BLaER1 treated with 17β-estradiol and CSF1 and Interleukin-3, amounts not matched to agents 10 nM and 100 nM (cell line): ENCODE measurements around the gene TWIST2.
A peak's percentile ranks its signal among the peaks of the same experiment; 100 is the strongest.

Experiments used
- H3K27ac ChIP-seq, 11 experiments: shearing (Covaris generic); formaldehyde crosslinking; 2 replicates each; pipeline ENCODE4 v1.8.1; 2022
- H3K27me3 ChIP-seq, 11 experiments: shearing (Covaris generic); formaldehyde crosslinking; 2 replicates each; pipeline ENCODE4 v1.8.1; 2022
- H3K36me3 ChIP-seq, 11 experiments: shearing (Covaris generic); formaldehyde crosslinking; 2 replicates each; pipeline ENCODE4 v1.8.1; 2022
- H3K4me1 ChIP-seq, 10 experiments: shearing (Covaris generic); formaldehyde crosslinking; 2 replicates each; pipeline ENCODE4 v1.8.1; 2022
- H3K4me2 ChIP-seq, 11 experiments: shearing (Covaris generic); formaldehyde crosslinking; 2 replicates each; pipeline ENCODE4 v1.8.1; 2022
- H3K4me3 ChIP-seq, 10 experiments: shearing (Covaris generic); formaldehyde crosslinking; 2 replicates each; pipeline ENCODE4 v1.8.1; 2022
- H3K9ac ChIP-seq, 11 experiments: shearing (Covaris generic); formaldehyde crosslinking; 2 replicates each; pipeline ENCODE4 v1.8.1; 2022
- H3K9me3 ChIP-seq, 11 experiments: shearing (Covaris generic); formaldehyde crosslinking; replicated peaks in 1 of 11; 2 replicates each; pipeline ENCODE4 v1.8.1; 2022
- H4K20me1 ChIP-seq, 11 experiments: shearing (Covaris generic); formaldehyde crosslinking; 2 replicates each; pipeline ENCODE4 v1.8.1; 2022
- Cebpa-rat ChIP-seq, 11 experiments: shearing (Covaris generic); IDR thresholded peaks; 2 replicates each; pipeline ENCODE4 v1.8.1; 2022

Gene TWIST2

GRCh38 chr2:238895891-238896600, 48.2 kb downstream of the TWIST2 start:
- peaks cover 0 to 28% (median 23%) of the 10 kb centered on the region in 10 experiments; a peak in 18 of 20 replicates for H3K4me1 ChIP-seq
- H3K36me3 ChIP-seq = no peaks in the 10 kb centered on the region
- no peaks in the 10 kb centered on the region for H3K27me3 ChIP-seq
- H3K9me3 ChIP-seq = no peaks in the 10 kb centered on the region
- H3K27ac ChIP-seq = no peak overlapping the region
- TF ChIP-seq Cebpa-rat (IDR thresholded peaks at IDR 0.05) = no peak
- H3K9ac ChIP-seq = no peak overlapping the region
- no peak overlapping the region for H3K4me3 ChIP-seq
- H3K4me2 ChIP-seq = no peak overlapping the region
- peaks cover 0 to 6% (median 0%) of the 10 kb centered on the region in 11 experiments; a peak in 1 of 22 replicates for H4K20me1 ChIP-seq

GRCh38 chr2:238896641-238897040, 48.8 kb downstream of the TWIST2 start:
- no peaks in the 10 kb centered on the region for H3K36me3 ChIP-seq
- no peak for TF ChIP-seq Cebpa-rat (IDR thresholded peaks at IDR 0.05)
- H3K4me2 ChIP-seq = peak overlapping the region in 6 of 11 experiments; percentile 59 to 76 (median 68); a peak in 4 of 22 replicates
- H3K27ac ChIP-seq = no peak overlapping the region
- H3K9me3 ChIP-seq = no peaks in the 10 kb centered on the region
- peaks cover 0 to 6% (median 0%) of the 10 kb centered on the region in 11 experiments; a peak in 1 of 22 replicates for H4K20me1 ChIP-seq
- H3K4me3 ChIP-seq = no peak overlapping the region
- H3K27me3 ChIP-seq = no peaks in the 10 kb centered on the region
- H3K9ac ChIP-seq = no peak overlapping the region
- peaks cover 0 to 28% (median 23%) of the 10 kb centered on the region in 10 experiments; a peak in 18 of 20 replicates for H3K4me1 ChIP-seq

- no peaks in the 10 kb centered on the region for H3K9me3 ChIP-seq
- H3K4me1 ChIP-seq = peaks cover 0 to 28% (median 23%) of the 10 kb centered on the region in 10 experiments; a peak in 18 of 20 replicates
- peak overlapping the region in 4 of 11 experiments; percentile 26 to 39 (median 38); a peak in 5 of 22 replicates for H3K27ac ChIP-seq
- H3K36me3 ChIP-seq = no peaks in the 10 kb centered on the region
- no peak for TF ChIP-seq Cebpa-rat (IDR thresholded peaks at IDR 0.05)
- no peaks in the 10 kb centered on the region for H3K27me3 ChIP-seq
- H3K4me2 ChIP-seq = peak overlapping the region in 9 of 11 experiments; percentile 33 to 76 (median 64); a peak in 18 of 22 replicates
- H4K20me1 ChIP-seq = peaks cover 0 to 6% (median 0%) of the 10 kb centered on the region in 11 experiments; a peak in 1 of 22 replicates
- H3K9ac ChIP-seq = peak overlapping the region in 4 of 11 experiments; percentile 3 to 59 (median 46); a peak in 6 of 22 replicates
- no peak overlapping the region for H3K4me3 ChIP-seq
Observed at GRCh38 chr2:238897122-238897880, 49.4 kb downstream of the TWIST2 start.

GRCh38 chr2:238897911-238898311, 50.0 kb downstream of the TWIST2 start:
- Histone ChIP-seq H3K9me3 (no peaks in the 10 kb centered on the region), H3K27me3 (no peaks in the 10 kb centered on the region), H3K4me2 (peak overlapping the region in 9 of 11 experiments; percentile 33 to 76 (median 64); a peak in 18 of 22 replicates), H3K27ac (peak overlapping the region in 4 of 11 experiments; percentile 26 to 39 (median 38); a peak in 5 of 22 replicates), H3K9ac (peak overlapping the region in 4 of 11 experiments; percentile 3 to 59 (median 46); a peak in 6 of 22 replicates), H3K4me3 (no peak overlapping the region), H4K20me1 (peaks cover 0 to 6% (median 0%) of the 10 kb centered on the region in 11 experiments; a peak in 1 of 22 replicates), H3K36me3 (no peaks in the 10 kb centered on the region), H3K4me1 (peaks cover 0 to 28% (median 23%) of the 10 kb centered on the region in 10 experiments; a peak in 18 of 20 replicates)
- no peak for TF ChIP-seq Cebpa-rat (IDR thresholded peaks at IDR 0.05)

GRCh38 chr2:238898534-238899281, 50.8 kb downstream of the TWIST2 start:
- TF ChIP-seq Cebpa-rat (IDR thresholded peaks at IDR 0.05) = no peak
- H3K4me3 ChIP-seq = no peak overlapping the region
- H4K20me1 ChIP-seq = peaks cover 0 to 6% (median 0%) of the 10 kb centered on the region in 11 experiments; a peak in 1 of 22 replicates
- no peaks in the 10 kb centered on the region for H3K9me3 ChIP-seq
- no peaks in the 10 kb centered on the region for H3K27me3 ChIP-seq
- peak overlapping the region in 8 of 11 experiments; percentile 33 to 76 (median 65); a peak in 17 of 22 replicates for H3K4me2 ChIP-seq
- H3K9ac ChIP-seq = no peak overlapping the region
- peak overlapping the region in 1 of 11 experiments; percentile 39; a peak in 1 of 22 replicates for H3K27ac ChIP-seq
- peaks cover 0 to 28% (median 23%) of the 10 kb centered on the region in 10 experiments; a peak in 18 of 20 replicates for H3K4me1 ChIP-seq
- no peaks in the 10 kb centered on the region for H3K36me3 ChIP-seq

GRCh38 chr2:238899386-238899785, 51.5 kb downstream of the TWIST2 start:
- peak overlapping the region in 1 of 11 experiments; percentile 33; a peak in 2 of 22 replicates for H3K4me2 ChIP-seq
- no peak overlapping the region for H3K27ac ChIP-seq
- H3K4me1 ChIP-seq = peaks cover 0 to 28% (median 24%) of the 10 kb centered on the region in 10 experiments; a peak in 18 of 20 replicates

GRCh38 chr2:238900511-238900910, 52.6 kb downstream of the TWIST2 start:
- Histone ChIP-seq H3K4me1 (peaks cover 0 to 40% (median 34%) of the 10 kb centered on the region in 10 experiments; a peak in 18 of 20 replicates), H3K36me3 (no peaks in the 10 kb centered on the region), H3K4me2 (no peak overlapping the region), H3K27me3 (0 out of 22 replicates have a peak, but pooled peaks cover 0 to 8% (median 0%) of the 10 kb centered on the region in 11 experiments), H4K20me1 (peaks cover 0 to 9% (median 0%) of the 10 kb centered on the region in 11 experiments; a peak in 2 of 22 replicates), H3K27ac (no peak overlapping the region), H3K9me3 (no peaks in the 10 kb centered on the region), H3K4me3 (no peak overlapping the region), H3K9ac (no peak overlapping the region)
- TF ChIP-seq Cebpa-rat (IDR thresholded peaks at IDR 0.05) = no peak

More at GRCh38 chr2:238899386-238899785, 51.5 kb downstream of the TWIST2 start:
- H3K27me3 ChIP-seq = no peaks in the 10 kb centered on the region
- no peak overlapping the region for H3K9ac ChIP-seq
- no peak overlapping the region for H3K4me3 ChIP-seq
- H3K36me3 ChIP-seq = no peaks in the 10 kb centered on the region
- peaks cover 0 to 6% (median 0%) of the 10 kb centered on the region in 11 experiments; a peak in 1 of 22 replicates for H4K20me1 ChIP-seq
- H3K9me3 ChIP-seq = no peaks in the 10 kb centered on the region
- TF ChIP-seq Cebpa-rat (IDR thresholded peaks at IDR 0.05) = no peak

GRCh38 chr2:238901461-238902057, 53.7 kb downstream of the TWIST2 start:
- H3K4me1 ChIP-seq = peaks cover 0 to 49% (median 45%) of the 10 kb centered on the region in 10 experiments; a peak in 18 of 20 replicates
- no peaks in the 10 kb centered on the region for H3K9me3 ChIP-seq
- no peak overlapping the region for H3K27ac ChIP-seq
- no peak overlapping the region for H3K4me2 ChIP-seq
- no peaks in the 10 kb centered on the region for H3K36me3 ChIP-seq
- H3K4me3 ChIP-seq = no peak overlapping the region
- 0 out of 22 replicates have a peak, but pooled peaks cover 0 to 8% (median 0%) of the 10 kb centered on the region in 11 experiments for H3K27me3 ChIP-seq
- H3K9ac ChIP-seq = no peak overlapping the region
- no peak for TF ChIP-seq Cebpa-rat (IDR thresholded peaks at IDR 0.05)
- peaks cover 0 to 8% (median 0%) of the 10 kb centered on the region in 11 experiments; a peak in 2 of 22 replicates for H4K20me1 ChIP-seq
